ENCODE results near the gene IL9R.
"Not testable (repeated sequence)": the region's sequence is repeated elsewhere in the genome, so short reads cannot be mapped to it uniquely, and the experiment has no call there.

The IL9R gene

DNA sequence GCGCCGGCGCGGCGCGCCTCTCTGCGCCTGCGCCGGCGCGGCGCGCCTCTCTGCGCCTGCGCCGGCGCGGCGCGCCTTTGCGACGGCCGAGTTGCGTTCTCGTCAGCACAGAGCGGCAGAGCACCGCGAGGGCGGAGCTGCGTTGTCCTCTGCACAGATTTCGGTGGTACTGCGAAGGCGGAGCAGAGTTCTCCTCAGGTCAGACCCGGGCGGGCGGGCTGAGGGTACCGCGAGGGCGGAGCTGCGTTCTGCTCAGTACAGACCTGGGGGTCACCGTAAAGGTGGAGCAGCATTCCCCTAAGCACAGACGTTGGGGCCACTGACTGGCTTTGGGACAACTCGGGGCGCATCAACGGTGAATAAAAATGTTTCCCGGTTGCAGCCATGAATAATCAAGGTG lies 31.8 kb downstream of the IL9R start:
- DNase-seq (ENCODE audit: low read depth in 2 of 3, low spot score in 2 of 3): not testable (repeated sequence)

DNA sequence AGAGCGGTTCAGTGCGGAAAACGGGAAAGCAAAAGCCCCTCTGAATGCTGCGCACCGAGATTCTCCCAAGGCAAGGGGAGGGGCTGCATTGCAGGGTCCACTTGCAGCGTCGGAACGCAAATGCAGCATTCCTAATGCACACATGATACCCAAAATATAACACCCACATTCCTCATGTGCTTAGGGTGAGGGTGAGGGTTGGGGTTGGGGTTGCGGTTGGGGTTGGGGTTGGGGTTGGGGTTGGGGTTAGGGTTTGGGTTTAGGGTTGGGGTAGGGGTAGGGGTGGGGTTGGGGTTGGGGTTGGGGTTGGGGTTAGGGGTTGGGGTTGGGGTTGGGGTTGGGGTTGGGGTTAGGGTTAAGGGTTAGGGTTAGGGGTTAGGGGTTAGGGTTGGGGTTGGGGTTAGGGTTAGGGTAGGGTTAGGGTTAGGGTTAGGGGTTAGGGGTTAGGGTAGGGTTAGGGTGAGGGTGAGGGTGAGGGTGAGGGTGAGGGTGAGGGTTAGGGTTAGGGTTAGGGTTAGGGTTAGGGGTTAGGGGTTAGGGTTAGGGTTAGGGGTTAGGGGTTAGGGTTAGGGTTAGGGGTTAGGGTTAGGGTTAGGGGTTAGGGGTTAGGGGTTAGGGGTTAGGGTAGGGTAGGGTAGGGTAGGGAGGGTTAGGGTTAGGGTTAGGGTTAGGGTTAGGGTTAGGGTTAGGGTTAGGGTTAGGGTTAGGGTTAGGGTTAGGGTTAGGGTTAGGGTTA lies 32.4 kb downstream of the IL9R start:
- not testable (repeated sequence) for DNase-seq (ENCODE audit: low read depth in 2 of 3, low spot score in 2 of 3)

GRCh38 chrX:156030474-156030873 lies 33.0 kb downstream of the IL9R start:
- DNase-seq (ENCODE audit: low read depth in 2 of 3, low spot score in 2 of 3): peak in 1 of 3 experiments; percentile 44

Data from activated CD8-positive, alpha-beta memory T cell treated with anti-CD3 and anti-CD28 coated beads for 48 hours (primary cell).